AG04449 (cell line): ENCODE measurements around the gene PRR35.

Experiments
- CTCF ChIA-PET: fragments of 350-600 bp; formaldehyde crosslinking; extraction: SDS; loops from one replicate; lab custom pipeline; 2021; ENCODE audit warnings: antibody characterized with exemption; lab: Yijun Ruan, JAX
- POLR2A ChIA-PET: fragments of 400-600, 350-600 bp; formaldehyde crosslinking; extraction: SDS; loops from one replicate; lab custom pipeline; 2020; ENCODE audit warnings: antibody characterized with exemption, inconsistent platforms; lab: Yijun Ruan, JAX
- DNase-seq: peaks from one replicate; pipeline ENCODE4 v3.0.0-alpha.2; 2010; ENCODE audit warnings: low read depth, low spot score
- H3K4me3 ChIP-seq: 2 replicates; pipeline ENCODE4 v1.5.1; 2011; ENCODE audit warnings: low read depth, mild to moderate bottlenecking, control low read depth, low read length
- CTCF ChIP-seq: IDR thresholded peaks from one replicate; pipeline ENCODE4 v1.5.1; 2011; ENCODE audit warnings: mild to moderate bottlenecking, moderate library complexity, low read length, control low read depth, inconsistent platforms; ENCODE audit not compliant: insufficient read depth; ENCODE audit errors: missing control alignments

PRR35 gene

DNA sequence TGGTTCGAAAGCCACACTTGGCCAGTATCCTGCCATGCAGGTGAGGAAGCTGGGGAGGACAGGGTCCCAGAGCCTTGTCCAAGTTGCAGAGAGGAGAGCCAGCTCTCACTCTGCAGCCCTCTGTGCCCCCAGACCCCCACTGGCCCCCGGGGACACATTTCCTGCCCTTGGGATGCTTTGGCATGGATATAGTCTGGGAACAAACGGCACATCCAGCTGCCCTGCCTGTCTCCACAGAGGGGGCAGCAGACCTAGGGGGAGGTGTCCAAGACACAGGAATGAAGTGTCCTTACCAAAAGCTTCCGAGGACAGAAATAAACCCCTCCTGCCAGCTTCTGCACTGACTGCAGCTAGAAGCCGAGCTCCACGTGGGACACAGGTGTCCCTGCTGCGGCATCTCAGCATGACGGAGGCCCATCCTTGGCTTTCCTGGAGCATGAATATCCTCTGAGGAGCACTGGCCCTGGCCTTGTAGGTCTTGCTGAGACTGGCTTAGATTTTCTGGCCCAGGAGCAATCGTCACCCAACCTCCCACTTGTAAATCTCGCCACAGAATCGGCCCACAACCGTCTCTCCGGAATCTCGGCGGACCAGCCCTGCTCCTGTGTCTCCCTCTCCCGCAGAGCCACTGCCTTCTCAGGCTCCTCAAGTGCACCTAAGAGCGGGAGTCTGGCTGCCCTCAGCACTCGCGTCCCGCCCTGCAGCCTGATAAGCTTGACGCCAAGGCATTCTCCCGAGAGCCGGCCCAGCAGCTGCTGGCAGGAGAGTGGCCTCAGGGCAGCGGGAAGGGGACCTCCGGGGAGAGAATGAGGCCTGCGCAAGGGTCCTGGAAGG is 33.8 kb upstream of the PRR35 start:
- TF ChIP-seq CTCF = no peak
- no peak for DNase-seq
- H3K4me3 ChIP-seq = peak overlapping the region; percentile 82
- ChIA-PET POLR2A (interaction anchor here (0.6 to 1.2 kb wide), 6 partner anchors 8 to 140 kb away, joined by 3 to 5 read pairs (median 4); partner anchors contain the start of gene METTL26), CTCF (interaction anchor here (1.0 to 1.2 kb wide), 2 partner anchors 13 to 135 kb away, joined by 3 to 7 read pairs; no protein-coding TSS in a partner anchor)

DNA sequence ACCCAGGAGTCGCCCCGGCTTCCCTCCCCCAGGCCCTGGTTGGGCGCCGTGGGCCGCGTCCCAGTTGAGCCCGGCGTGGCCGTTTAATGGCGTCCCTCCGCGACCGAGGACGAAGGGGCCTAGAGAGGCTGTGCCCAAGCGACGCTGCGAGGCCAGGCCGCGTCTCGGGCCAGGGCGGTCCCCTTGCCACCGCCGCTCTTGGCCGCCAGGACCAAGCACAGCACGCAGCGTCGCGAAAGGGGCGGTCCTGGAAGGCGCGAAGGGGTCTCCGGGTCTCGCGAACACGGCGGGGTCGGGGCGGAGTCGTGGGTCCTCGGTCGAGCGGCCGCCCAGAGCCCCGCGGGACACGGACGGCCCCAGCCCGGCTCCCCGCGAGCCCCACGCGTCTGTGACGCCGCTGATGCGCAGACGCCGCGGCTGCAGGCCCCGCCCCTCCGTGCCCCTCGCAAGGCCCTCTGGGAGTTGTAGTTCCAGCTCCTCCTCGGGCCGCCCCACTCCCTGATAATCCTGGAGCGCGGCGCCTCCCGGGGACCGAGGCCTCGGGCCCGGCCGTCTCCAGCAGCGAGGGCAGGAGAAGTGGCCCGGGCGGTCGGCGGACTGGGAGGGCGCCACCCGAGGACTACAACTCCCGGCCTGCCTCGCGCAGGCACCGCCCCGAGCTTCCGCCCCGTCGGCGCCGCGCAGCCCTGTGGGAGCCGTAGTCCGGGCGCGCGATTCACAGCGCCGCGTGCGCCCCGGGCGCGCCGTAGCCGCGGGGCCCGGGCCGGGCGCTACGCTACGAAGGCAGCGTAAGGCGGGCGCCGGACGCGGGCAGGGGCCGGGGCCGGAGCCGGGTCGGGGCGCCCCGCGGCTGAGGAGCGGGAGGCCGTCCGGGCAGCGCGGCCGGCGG is 32.9 kb upstream of the PRR35 start, which contains the start of gene CAPN15:
Gene CAPN15, plus strand, starts transcription at position 698 of the 889 bp plus-strand sequence. CDS start 19,127 bp downstream, outside the sequence.
- CTCF ChIA-PET = interaction anchor here (1.0 to 1.2 kb wide), 2 partner anchors 13 to 134 kb away, joined by 3 to 7 read pairs; no protein-coding TSS in a partner anchor
- POLR2A ChIA-PET = interaction anchor here (0.6 to 1.2 kb wide), 5 partner anchors 9 to 126 kb away, joined by 3 to 5 read pairs (median 4); partner anchors contain the start of genes DECR2 and METTL26

DNA sequence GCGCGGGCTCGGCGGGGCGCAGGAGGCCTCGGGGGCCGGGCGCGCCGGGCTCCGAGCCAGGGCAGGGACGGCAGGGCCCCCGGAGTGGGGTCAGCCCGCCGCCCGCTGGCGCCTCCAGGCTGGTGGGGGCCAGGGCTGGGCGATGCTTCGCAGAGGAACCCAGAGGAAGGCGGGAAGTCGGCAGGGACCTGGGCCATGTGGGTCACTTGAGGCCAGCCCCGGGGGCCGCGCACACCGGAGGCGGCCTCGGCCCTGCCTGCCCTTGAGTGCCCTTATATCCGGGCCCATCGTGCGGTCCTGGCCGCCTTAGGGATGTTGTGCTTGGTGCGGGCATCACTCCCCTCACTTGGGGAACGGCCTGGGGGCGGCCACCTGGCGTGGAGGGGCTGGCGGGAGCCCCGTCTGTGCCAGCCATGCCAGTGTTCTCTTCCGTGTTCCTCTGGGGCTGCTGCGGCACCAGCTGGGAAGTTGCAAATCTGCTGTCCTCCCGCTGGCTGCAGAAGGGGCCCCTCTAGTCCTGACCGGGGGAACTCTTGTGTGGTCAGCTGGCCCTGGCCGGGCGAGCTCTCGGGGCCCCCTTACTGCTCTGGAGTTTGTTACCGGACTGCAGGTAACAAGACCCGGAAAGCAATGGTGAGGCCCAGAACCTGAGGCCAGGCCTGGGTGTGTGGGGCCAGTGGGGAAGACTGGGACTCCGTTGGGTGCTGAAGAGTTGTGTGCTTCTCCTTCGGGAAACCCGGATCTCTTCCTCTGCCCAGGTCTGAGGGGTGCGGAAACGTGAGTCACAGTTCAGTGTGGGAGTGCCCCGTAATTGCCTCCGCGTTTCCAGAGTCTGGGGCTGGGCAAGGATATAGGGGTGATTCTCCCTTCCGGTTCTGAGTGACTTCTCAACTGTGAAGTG is 31.8 kb upstream of the PRR35 start:
- H3K4me3 ChIP-seq = peak overlapping the region; percentile 82
- DNase-seq = no peak
- ChIA-PET CTCF (interaction anchor here (1.2 kb wide), 1 partner anchor 11 kb away, joined by 7 read pairs; no protein-coding TSS in a partner anchor), POLR2A (interaction anchor here (1.0 to 1.2 kb wide), 2 partner anchors 11 to 127 kb away, joined by 3 read pairs; partner anchors contain the start of gene DECR2)
- TF ChIP-seq CTCF = no peak

More for the DNA sequence above, 32.9 kb upstream of the PRR35 start, which contains the start of gene CAPN15:
- DNase-seq = no peak
- peak within 1 kb of the TSS; percentile 82 for H3K4me3 ChIP-seq
- TF ChIP-seq CTCF = peak; percentile 31

GRCh38 chr16:529012-529575 is 31.1 kb upstream of the PRR35 start:
- TF ChIP-seq CTCF = no peak
- H3K4me3 ChIP-seq = peak overlapping the region; percentile 82
- CTCF ChIA-PET = no interaction called here
- no peak for DNase-seq
- POLR2A ChIA-PET = no interaction called here

GRCh38 chr16:530111-530817 is 29.9 kb upstream of the PRR35 start:
- ChIA-PET POLR2A (no interaction called here), CTCF (no interaction called here)
- DNase-seq = no peak
- no peak for TF ChIP-seq CTCF
- H3K4me3 ChIP-seq = peak overlapping the region; percentile 82; the same call in 1 of the 2 replicates
